HS-27A (cell line): ENCODE data around the gene LEFTY1.
"Not testable (repeated sequence)": the region's sequence is repeated elsewhere in the genome, so short reads cannot be mapped to it uniquely, and the experiment has no call there.

Experiments used
- DNase-seq: peaks from one replicate; pipeline ENCODE4 v3.0.0-alpha.2; 2012; ENCODE audit warnings: low read depth, missing footprints

The LEFTY1 gene

GRCh38 chr1:225848030-225848955 lies 40.7 kb downstream of the LEFTY1 start:
- no peak for DNase-seq

GRCh38 chr1:225847610-225848009 lies 41.3 kb downstream of the LEFTY1 start:
- no peak for DNase-seq

DNA sequence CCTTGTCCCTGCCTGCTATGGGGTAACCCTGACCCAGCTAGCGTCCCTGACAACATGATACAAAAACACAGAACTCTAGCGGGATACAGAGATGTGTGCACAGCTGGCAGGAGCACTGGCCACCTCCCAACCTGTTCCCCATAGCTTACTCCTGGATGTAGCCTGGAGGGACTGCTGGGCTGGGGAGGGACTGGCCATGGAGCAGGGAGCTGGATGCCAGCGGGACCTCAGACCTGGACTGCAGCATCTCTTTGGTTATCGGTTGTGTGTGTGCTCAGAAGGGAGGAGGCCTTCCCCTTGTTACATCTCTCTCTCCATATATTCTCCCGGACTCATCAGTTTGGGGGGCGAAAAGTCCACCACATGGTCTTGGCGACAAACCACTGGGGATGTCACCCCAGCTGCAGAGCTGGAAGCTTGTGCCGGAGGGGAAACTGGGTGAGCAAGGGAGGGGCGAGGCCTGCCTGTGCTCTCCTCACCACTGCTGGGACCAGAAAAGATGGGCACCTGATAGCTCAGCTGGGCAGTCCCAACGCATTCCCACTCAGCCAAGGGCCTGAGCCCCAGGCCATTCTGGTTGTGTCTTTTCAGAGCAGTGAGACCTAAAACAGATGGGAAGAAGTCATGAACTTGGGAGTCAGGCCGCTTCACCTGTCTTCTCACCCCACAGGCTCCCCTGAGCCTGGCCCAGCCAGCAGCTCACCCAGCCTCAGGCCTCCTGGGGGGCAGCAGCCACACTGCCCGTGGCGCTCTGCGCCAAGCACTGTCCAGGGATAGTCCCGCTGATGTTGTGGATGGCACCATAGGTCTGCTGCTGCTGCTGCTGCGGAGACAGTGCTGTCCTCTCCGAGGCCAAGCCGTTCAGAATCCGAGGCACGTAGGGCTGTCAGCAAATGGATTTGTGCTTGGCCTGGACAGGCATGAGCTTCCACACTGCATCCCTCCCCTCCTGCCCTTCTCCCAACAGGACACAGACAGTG lies 42.3 kb downstream of the LEFTY1 start:
- no peak for DNase-seq

- no peak for DNase-seq
Observed at GRCh38 chr1:225845571-225846259, 43.2 kb downstream of the LEFTY1 start.

GRCh38 chr1:225845097-225845496 lies 43.8 kb downstream of the LEFTY1 start:
- DNase-seq = no peak

- DNase-seq = no peak
Observed at GRCh38 chr1:225844236-225845061, 44.5 kb downstream of the LEFTY1 start.

DNA sequence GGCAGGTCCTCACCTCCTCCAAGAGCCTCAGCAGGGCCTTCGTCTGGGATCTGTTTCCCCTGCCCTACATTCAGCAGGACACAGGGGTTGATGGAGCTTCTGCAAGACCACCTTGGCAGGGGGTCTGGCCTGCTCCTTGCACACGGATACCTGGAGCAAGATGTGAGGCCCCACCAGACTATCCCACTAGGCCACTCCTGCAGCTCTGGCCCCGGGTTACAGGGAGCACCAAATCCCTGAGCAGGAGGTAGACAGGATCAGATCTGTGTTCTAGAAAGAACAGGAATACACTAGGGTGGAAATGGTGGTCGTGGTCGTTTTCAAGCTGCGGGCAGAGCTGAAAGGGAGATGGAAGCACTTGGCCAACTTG lies 45.5 kb downstream of the LEFTY1 start:
- no peak for DNase-seq

GRCh38 chr1:225842788-225843425 lies 46.0 kb downstream of the LEFTY1 start:
- DNase-seq = no peak

DNA sequence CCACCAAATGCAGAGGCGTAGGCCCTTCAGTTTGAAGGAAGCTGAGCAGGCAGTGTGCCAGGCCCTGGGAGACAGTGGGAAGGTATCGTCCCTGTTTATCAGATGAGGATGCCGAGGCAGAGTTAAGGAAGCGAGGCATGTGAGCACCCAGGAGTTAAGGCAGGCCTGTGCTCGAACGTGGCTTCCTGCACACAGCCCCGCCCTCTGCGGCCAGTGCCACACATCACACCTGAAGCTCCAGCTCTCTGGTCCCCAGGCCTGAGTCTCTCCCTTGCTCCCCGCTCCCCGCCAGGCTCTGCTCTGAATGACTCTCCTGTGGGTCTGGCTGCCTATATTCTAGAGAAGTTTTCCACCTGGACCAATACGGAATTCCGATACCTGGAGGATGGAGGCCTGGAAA lies 46.9 kb downstream of the LEFTY1 start:
- no peak for DNase-seq

DNA sequence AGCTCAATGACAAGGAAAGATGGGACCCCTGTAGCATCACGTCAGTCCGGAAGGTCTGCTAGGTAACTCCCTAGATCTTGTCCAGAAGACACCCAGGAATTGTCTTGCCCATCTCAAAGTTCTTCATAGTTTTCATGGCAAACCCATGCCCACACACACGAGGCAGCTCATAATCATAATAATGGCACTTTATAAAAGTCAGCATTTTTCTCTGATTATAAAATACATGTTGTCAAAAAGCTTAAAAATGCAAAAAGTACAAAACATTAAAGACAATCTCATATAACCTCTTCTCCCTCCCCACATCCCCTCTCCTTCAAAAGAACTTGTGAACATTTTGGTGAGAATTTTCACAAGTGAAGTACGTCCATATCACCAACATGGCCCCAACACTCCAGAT lies 48.2 kb downstream of the LEFTY1 start:
- no peak for DNase-seq

DNA sequence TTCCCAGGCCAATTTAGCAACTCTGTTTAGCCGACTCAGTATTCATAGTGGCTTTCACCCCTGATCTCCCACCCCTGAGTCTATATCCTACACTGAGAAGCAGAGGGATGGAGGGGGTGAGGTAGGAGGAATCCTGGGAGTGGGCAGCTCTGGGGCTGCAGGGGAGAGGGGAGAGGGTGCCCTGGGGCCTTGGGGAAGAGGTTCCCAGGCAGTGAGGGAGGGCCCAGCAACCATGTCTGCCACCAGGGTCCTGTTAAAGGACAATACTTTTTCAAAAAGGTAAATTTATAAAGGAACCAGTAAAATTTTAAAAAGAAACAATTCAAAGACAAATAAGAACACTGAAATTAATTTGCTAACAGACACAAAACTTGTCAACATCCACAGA lies 48.7 kb downstream of the LEFTY1 start:
- DNase-seq = no peak

DNA sequence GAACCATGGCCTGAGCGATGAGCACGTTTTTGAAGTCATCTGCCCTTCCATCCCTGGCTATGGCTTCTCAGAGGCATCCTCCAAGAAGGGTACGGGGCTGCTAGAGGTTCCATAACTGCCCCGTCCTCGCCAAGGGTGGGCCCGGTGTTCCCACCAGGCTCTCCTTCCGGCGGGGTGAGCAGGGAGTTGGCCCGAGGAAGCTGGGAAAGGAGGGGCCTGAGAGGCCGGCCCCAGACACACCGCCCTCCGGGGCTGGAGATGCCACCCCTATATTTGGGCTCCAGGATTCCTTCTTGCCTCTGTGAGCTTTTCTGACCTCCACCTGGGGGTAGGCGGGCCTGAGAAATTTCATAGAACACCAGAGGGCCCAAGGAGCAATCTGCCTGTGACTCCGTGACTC lies 50.2 kb downstream of the LEFTY1 start:
- no peak for DNase-seq

DNA sequence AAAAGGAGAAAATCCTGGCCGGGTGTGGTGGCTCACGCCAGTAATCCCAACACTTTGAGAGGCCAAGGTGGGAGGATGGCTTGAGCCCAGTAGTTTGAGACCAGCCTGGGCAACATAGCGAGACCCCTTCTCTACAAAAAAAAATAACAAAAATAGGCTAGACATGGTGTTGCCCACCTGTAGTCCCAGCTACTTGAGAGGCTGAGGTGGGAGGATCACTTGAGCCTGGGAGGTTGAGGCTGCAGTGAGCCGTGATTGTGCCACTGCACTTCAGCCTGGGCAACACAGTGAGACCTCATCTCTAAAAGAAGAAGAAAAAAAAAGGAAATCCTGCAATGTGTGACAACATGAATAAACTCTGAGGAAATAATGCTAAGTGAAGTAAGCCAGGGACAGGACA lies 52.6 kb downstream of the LEFTY1 start:
- not testable (repeated sequence) for DNase-seq
